Measurements from ENCODE around the gene ADGRL1.

Gene ADGRL1

DNA sequence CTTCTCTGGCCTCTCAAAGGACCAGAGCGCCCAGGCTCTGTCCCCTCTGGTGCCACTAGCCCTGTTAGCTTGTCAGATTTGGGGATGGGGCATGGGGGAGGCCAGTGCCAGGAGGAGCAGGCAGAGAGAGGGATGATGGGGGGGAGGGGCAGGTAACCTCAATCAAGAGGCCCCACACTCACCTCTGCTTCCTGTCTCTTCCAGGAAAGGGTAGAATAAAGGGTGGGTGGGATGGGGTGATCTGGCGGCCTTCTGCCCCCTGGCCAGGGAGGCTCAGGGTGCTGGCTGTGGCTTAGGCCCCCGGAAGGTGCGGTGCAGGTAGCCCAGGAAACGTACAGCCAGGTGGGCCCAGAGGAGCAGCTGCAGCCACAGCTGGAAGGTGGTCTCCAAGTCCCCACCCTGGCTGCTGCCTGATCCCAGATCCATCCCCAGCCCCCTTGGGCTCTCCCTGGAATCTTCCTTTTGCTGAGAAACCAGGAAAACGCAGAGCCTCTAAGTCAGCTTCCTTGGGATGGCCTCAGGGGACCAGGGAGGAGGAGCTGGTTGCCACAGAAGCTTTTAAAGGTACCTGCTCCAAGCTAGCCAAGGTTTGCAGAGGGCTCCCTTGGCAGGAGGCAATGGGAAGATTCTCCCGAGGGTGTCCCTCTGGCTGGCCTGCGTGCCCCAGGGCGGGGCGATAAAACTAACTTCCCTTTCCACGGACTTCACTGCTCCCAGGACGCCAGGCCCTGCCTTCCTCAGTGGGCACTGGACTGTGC is 93.7 kb downstream of the ADGRL1 start:
- no peak for DNase-seq (ENCODE audit: low spot score)

DNA sequence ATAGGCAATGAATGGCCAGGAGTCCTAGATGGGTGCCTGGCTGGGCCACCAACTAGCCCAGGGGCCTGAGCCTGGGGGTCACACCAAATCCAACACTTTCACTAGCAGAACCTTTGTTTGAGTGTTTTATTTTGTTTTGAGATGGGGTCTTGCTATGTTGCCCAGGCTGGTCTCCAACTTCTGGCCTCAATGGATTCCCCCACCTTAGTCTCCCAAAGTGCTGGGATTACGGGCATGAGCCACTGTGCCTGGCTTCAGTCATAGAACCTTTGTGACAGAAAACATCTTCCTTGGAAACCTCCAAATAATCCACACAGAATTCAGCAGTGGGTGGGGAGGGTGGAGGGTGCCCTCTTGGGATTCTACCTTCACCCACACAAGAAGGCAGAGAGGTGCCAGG is 94.5 kb downstream of the ADGRL1 start:
- no peak for DNase-seq (ENCODE audit: low spot score)

DNA sequence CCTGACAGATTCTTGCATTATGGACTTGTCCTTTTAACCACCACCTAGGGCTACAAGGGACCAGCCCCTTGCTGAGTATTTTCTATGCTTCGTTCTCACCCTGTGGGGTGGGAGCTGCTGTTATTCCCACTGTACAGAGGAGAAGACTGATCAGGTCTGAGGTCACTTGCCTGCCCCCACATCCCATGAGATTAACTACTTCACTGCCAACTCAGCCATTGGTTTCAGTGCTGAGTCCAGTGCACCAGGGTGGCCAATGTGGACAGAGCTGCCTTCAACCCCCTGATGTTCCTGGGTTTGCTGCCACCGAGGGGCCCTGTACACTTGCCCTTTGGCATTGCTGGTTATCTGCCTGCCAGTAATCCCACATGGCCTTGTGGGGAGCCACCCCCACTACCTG is 95.3 kb downstream of the ADGRL1 start:
- no peak for DNase-seq (ENCODE audit: low spot score)

DNA sequence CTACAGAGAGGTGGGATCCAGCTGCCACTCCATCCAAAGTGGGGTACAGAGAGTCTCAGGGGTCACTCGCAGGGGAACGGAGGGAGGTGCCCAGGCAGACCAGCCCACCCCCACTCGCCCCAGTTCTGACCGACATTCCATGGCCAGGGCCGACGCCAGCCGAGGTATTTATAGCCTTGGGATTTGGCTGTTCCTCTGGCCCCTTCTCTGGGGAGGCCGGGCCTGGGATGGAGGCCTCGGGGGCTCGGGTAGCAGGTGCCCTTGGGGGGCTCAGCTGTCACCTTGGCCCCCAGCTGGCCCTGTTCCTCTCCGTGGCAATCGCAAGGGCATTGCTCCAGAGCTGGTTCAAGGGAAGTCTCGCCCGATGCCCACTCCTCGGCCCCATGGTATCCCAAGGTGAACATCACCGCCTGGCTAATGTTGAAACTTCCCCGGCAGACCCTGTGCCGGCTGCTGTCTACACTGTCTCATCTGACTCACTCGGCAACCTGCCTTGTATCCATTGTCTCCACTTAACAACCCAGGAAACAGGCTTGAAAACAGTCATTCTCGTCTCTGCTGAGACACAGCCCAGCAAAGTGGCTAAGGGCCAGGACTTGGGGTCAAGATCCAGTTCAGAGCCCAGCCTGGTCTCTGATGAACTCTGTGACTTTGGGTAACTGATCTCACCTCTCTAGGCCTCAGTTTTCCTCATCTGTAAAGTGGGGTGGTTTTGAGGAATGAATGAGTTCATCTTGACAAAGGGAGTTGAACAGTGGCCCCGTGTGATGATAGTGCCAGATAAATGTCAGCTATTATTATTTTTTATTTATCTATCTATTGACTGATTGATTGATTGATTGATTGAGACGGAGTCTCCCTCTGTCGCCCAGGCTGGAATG is 98.1 kb downstream of the ADGRL1 start:
- DNase-seq (ENCODE audit: low spot score) = no peak

DNA sequence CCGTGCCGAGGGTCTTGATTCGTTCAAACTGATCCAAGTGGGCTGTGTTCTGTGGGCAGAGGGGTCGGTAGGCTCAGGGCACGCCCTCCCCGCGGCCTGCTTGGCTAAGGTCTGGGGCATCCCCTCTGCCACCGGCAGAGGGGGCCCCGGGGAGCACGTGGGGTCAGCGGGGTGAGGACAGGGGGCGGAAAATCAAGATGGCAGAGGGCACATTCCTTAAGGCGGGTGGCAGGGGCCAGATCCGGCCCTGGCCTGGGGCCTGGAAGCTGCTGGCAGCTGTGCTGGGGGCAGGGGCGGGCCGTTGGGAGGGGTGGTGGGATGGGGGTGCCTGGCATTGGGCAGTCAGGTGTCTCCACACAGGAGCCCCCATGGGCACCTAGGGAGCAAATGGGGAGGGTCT is 99.1 kb downstream of the ADGRL1 start:
- no peak for DNase-seq (ENCODE audit: low spot score)

DNA sequence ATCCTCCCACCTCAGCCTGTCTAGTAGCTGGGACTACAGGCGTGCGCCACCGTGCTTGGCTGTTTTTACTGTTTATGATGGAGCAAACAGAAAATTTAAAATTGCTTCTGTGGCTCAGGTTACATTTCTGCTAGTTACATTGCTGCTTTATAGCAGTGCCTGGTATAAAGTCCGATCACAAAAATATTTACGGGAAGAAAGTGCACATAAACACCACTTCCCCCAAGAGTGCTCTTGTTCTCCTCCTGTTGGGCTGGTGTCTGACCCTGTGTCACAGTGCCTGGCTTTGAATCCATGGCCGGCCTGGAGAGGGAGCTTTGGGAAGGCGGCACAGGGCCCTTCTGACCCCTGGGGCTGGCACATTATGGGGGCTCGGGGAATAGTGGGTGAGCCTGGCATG is 100.3 kb downstream of the ADGRL1 start:
- DNase-seq (ENCODE audit: low spot score) = no peak

DNA sequence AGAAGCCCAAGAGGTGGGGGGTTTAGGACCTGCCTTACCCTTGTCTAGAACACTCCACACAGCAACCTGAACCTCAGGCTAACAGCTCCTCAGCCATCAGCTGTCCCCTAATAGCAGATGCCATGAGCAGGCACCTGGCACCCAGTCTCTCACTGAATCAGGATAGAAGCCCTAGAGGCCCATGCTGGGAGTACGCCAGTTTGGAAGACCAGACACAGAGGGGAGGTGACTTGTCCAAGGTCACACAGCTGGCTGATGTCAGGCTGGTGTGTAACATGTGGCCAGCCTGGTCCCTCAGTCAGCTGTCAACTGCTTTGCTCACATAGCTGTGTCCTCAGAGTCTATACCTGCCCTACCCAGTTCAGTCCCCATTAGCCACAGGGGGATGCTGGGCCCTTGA is 102.7 kb downstream of the ADGRL1 start:
- no peak for DNase-seq (ENCODE audit: low spot score)

DNA sequence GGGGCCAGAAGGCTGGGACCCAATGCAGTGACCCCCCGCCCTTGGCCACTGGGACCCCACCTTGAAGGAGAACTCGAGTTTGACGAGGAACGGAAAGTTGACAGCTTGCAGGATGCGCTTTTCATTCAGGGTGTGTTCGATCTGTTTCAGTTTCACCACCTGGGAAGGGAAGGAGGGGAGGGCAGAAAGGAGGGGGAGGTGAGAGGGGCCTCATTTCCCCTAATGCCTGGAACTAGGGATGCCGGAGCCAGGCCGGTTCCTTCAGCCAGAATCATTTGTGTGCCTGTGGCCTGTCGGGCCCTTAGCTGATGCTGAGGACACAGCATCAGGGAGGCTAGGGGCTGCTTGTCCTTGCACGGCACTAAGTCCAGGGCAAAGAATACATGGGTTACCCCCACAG is 103.2 kb downstream of the ADGRL1 start:
- no peak for DNase-seq (ENCODE audit: low spot score)

DNA sequence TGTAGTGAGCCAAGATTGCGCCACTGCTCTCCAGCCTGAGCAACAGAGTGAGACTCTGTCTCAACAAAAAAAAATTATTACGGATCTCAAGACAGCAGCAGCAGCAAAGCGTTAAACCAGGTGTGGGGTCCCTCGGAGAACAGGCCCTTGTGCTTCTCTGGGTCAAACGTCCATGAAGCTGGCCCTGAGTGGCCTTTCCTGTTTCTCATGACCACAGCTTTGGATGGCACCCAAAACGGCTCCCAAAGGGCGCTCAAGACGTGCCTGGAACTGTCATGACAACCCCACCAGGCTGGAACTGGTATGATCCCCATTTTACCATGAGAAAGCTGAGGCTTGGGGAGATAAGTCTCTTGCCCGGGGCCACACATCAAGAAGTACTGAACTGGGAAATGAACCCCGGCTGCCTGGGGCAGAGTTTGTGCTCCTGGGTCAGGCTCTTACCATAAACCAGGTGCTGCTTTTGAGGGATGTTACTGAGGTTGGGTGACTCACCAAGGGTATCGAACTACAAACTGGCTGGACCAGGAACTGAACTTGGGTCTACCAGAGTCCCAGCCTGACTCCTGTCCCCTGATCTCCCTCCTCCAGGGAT is 103.8 kb downstream of the ADGRL1 start:
- DNase-seq (ENCODE audit: low spot score) = no peak

DNA sequence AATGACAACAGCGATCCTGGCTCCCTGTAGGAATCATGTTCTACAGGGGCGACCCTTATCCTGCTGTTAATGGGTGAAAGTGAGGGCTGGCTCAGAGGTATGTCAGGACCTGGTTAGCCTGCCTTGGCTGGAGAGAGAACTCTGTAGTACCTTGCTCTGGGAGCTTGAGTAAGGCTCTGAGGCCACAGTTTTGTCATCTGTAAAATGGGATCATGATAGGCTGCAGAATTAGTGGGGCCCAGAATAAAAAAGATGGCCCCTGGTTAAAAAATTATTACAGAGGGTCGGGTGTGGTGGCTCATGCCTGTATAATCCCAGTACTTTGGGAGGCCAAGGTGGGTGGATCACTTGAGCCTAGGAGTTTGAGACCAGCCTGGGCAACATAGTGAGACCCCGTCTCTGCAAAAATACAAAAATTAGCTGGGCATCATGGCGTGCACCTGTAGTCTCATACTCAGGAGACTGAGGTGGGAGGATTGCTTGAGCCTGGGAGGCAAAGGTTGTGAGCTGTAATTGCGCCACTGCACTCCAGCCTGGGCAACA is 104.9 kb downstream of the ADGRL1 start:
- no peak for DNase-seq (ENCODE audit: low spot score)

All from HuH-7 (cell line).